Vagina (tissue), 2 donors: ENCODE measurements around the gene ADRB2.

Experiments used
- POLR2A ChIP-seq, 2 donors: fragments of 450-650 bp; IDR thresholded peaks; one replicate each; pipeline ENCODE4 v1.6.1; 2017; ENCODE audit warnings: antibody characterized with exemption in 2 of 2, mild to moderate bottlenecking in 2 of 2, moderate library complexity in 2 of 2
- POLR2AphosphoS5 ChIP-seq, 2 donors: sonication (generic); formaldehyde crosslinking; IDR thresholded peaks; one replicate each; pipeline ENCODE4 v1.9.0; 2017; ENCODE audit warnings: antibody characterized with exemption in 2 of 2, mild to moderate bottlenecking in 2 of 2, low read depth in 1 of 2; ENCODE audit not compliant: insufficient read depth in 1 of 2
- TF ChIP-seq, protein P1 (sequence below), 3 experiments: fragments of 450-650 bp in 2 of 3; fragments of 200-600 bp in 1 of 3; sonication (generic) in 1 of 3; IDR thresholded peaks; one replicate each; pipeline ENCODE4 v1.5.1; 2017 to 2019; ENCODE audit warnings: antibody characterized with exemption in 3 of 3, mild to moderate bottlenecking in 2 of 3, moderate library complexity in 2 of 3

DNA sequence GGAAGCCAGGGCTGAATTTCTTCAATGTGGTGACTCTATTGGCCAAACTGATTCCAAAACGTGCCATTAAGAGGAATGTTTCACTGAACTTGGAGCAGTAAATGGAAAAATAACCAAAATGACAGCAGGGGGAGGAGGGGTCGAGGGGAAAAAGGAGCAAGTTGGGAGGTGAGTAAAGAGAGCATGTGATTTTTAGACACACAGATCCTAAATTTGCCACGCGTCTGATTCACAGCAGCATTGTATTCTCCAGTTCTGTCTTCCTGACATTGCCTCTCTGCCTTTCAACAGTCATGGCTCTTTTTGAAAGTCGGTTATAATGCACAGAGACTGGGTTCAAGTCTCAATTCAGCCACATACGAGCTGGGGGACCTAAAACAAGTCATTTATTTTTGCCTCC is 22.0 kb upstream of the ADRB2 start:
- TF ChIP-seq, protein P1, sequence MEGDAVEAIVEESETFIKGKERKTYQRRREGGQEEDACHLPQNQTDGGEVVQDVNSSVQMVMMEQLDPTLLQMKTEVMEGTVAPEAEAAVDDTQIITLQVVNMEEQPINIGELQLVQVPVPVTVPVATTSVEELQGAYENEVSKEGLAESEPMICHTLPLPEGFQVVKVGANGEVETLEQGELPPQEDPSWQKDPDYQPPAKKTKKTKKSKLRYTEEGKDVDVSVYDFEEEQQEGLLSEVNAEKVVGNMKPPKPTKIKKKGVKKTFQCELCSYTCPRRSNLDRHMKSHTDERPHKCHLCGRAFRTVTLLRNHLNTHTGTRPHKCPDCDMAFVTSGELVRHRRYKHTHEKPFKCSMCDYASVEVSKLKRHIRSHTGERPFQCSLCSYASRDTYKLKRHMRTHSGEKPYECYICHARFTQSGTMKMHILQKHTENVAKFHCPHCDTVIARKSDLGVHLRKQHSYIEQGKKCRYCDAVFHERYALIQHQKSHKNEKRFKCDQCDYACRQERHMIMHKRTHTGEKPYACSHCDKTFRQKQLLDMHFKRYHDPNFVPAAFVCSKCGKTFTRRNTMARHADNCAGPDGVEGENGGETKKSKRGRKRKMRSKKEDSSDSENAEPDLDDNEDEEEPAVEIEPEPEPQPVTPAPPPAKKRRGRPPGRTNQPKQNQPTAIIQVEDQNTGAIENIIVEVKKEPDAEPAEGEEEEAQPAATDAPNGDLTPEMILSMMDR (IDR thresholded peaks at IDR 0.05): no peak
- TF ChIP-seq POLR2AphosphoS5 (IDR thresholded peaks at IDR 0.05; ENCODE audit: insufficient read depth in 1 of 2, low read depth in 1 of 2) (no peak), POLR2A (IDR thresholded peaks at IDR 0.05) (no peak)
